Neural crest cell (in vitro differentiated cells): ENCODE measurements around the gene CDKL4. TPM values are rescaled to one million over a fixed set of nuclear protein-coding genes. Genes with fewer than 3 reads are reported as not detected.
"Not testable (repeated sequence)": the region's sequence is repeated elsewhere in the genome, so short reads cannot be mapped to it uniquely, and the experiment has no call there.

Experiments
- DNase-seq: peaks from one replicate; pipeline ENCODE4 v3.0.0; 2021; ENCODE audit warnings: low read depth, mixed read lengths, low spot score
- H3K27ac Mint-ChIP-seq: one replicate; pipeline ENCODE4 v1.8.0; 2021; ENCODE audit warnings: mild to moderate bottlenecking, mixed read lengths; ENCODE audit not compliant: unreplicated experiment
- H3K27me3 Mint-ChIP-seq: 2 replicates; pipeline ENCODE4 v1.8.0; 2021; ENCODE audit warnings: low read depth, mild to moderate bottlenecking, mixed read lengths
- H3K36me3 Mint-ChIP-seq: 2 replicates; pipeline ENCODE4 v1.8.0; 2021; ENCODE audit warnings: low read depth, mild to moderate bottlenecking, mixed read lengths
- H3K4me1 Mint-ChIP-seq: 2 replicates; pipeline ENCODE4 v1.8.0; 2021; ENCODE audit warnings: mixed read lengths
- H3K4me3 Mint-ChIP-seq: one replicate; pipeline ENCODE4 v1.8.0; 2021; ENCODE audit warnings: mild to moderate bottlenecking, mixed read lengths
- H3K9me3 Mint-ChIP-seq: 2 replicates; pipeline ENCODE4 v1.8.0; 2021; ENCODE audit warnings: mixed read lengths
- CTCF ChIP-seq: fragments of 200-600 bp; sonication (generic); conservative IDR thresholded peaks from 2 replicates; pipeline ENCODE4 v1.5.0; 2021; ENCODE audit warnings: antibody characterized with exemption, mild to moderate bottlenecking
- total RNA-seq: library from RNA; stranded (reverse); gene quantifications from 2 replicates; pipeline ENCODE4 v1.2.1, GENCODE V29; 2021

Gene CDKL4
- total RNA-seq, 1 donor from 2014 or later = 0.75 TPM

- Mint-ChIP-seq H3K27ac (no peak overlapping the region), H3K27me3 (no peaks in the 10 kb centered on the region), H3K9me3 (no peaks in the 10 kb centered on the region), H3K4me1 (peaks cover 5% of the 10 kb centered on the region), H3K36me3 (no peaks in the 10 kb centered on the region), H3K4me3 (no peak overlapping the region)
- TF ChIP-seq CTCF = no peak
- DNase-seq = no peak
These were observed 79.7 kb downstream of the CDKL4 start for GRCh38 chr2:39164089-39164488.

- no peak for TF ChIP-seq CTCF
- no peak for DNase-seq
- Mint-ChIP-seq H3K4me1 (peaks cover 5% of the 10 kb centered on the region), H3K27ac (no peak overlapping the region), H3K9me3 (no peaks in the 10 kb centered on the region), H3K27me3 (no peaks in the 10 kb centered on the region), H3K36me3 (no peaks in the 10 kb centered on the region), H3K4me3 (no peak overlapping the region)
These were observed 82.8 kb downstream of the CDKL4 start for GRCh38 chr2:39160982-39161381.

DNA sequence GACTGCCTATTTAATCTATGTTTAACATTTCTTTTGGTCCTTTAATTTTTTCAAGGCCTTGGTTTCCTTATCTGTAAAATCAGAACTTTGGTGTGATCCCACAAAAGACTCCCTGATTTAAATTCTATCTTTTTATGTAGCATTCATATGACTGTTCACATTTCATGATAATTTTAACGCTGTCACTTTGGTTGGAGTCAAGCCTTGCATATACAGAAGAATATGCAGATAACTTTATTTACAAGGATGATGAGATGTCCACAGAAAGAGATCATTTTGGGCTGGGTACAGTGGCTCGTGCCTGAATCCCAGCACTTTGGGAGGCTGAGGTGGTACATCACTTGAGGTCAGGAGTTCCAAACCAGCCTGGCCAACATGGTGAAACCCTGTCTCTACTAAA is 84.5 kb downstream of the CDKL4 start:
- H3K27me3 Mint-ChIP-seq = no peaks in the 10 kb centered on the region
- no peak overlapping the region for H3K27ac Mint-ChIP-seq
- TF ChIP-seq CTCF = no peak
- no peak for DNase-seq
- H3K9me3 Mint-ChIP-seq = no peaks in the 10 kb centered on the region
- H3K4me3 Mint-ChIP-seq = no peak overlapping the region
- H3K4me1 Mint-ChIP-seq = peaks cover 5% of the 10 kb centered on the region
- H3K36me3 Mint-ChIP-seq = no peaks in the 10 kb centered on the region

DNA sequence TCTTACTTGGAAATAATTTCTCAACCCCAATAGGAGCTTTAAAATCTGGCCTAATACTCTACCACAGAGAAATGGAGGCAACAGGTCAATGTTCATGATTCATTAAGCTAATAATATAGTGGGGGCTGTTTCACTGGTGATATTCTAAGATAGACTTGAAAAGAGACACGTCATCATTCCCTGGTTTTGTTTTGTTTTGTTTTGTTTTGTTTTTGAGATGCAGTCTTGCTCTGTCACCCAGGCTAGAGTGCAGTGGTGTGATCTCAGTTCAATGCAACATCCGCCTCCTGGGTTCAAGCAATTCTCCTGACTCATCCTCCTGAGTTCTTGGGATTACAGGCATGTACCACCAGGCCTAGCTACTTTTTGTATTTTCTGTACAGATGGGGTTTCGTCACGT is 85.4 kb downstream of the CDKL4 start:
- no peak for DNase-seq
- peaks cover 5% of the 10 kb centered on the region for H3K4me1 Mint-ChIP-seq
- H3K4me3 Mint-ChIP-seq = no peak overlapping the region
- H3K27me3 Mint-ChIP-seq = no peaks in the 10 kb centered on the region
- no peak for TF ChIP-seq CTCF
- no peaks in the 10 kb centered on the region for H3K9me3 Mint-ChIP-seq
- no peak overlapping the region for H3K27ac Mint-ChIP-seq
- H3K36me3 Mint-ChIP-seq = no peaks in the 10 kb centered on the region

DNA sequence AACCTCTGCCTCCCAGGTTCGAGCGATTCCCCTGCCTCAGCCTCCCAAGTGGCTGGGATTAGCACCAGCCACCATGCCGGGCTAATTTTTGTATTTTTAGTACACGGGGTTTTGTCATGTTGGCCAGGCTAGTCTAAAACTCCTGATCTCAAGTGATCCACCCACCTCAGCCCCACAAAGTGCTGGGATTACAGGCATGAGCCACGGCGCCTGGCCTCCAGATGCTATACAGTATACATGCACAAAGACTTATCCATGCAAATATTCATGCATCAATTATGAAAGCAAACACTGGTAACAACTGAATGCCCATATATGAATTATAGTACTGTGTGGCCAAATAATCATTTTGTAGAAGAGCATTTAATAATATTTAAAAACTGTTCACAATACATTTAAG is 86.9 kb downstream of the CDKL4 start:
- no peak overlapping the region for H3K4me3 Mint-ChIP-seq
- H3K4me1 Mint-ChIP-seq = peaks cover 5% of the 10 kb centered on the region
- TF ChIP-seq CTCF = no peak
- no peaks in the 10 kb centered on the region for H3K9me3 Mint-ChIP-seq
- no peaks in the 10 kb centered on the region for H3K36me3 Mint-ChIP-seq
- no peak overlapping the region for H3K27ac Mint-ChIP-seq
- DNase-seq = no peak
- no peaks in the 10 kb centered on the region for H3K27me3 Mint-ChIP-seq

GRCh38 chr2:39156107-39156506 is 87.7 kb downstream of the CDKL4 start:
- peaks cover 3% of the 10 kb centered on the region for H3K4me1 Mint-ChIP-seq
- TF ChIP-seq CTCF = no peak
- no peaks in the 10 kb centered on the region for H3K36me3 Mint-ChIP-seq
- no peaks in the 10 kb centered on the region for H3K27me3 Mint-ChIP-seq
- H3K9me3 Mint-ChIP-seq = no peaks in the 10 kb centered on the region
- no peak overlapping the region for H3K4me3 Mint-ChIP-seq
- no peak for DNase-seq
- H3K27ac Mint-ChIP-seq = no peak overlapping the region

DNA sequence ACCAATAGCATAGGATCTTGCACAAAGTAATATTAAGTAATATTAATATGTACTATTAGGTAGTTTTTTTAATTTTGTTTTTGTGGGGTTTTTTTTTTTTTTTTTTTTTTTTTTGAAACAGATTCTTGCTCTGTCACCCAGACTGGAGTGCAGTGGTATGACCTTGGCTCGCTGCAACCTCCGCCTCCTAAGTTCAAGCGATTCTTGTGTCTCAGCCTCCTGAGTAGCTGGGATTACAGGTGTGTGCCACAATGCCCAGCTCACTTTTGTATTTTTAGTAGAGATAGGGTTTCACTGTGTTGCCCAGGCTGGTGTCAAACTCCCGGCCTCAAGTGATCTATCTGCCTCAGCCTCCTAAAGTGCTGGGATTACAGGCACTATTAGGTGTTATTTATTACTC is 88.2 kb downstream of the CDKL4 start:
- not testable (repeated sequence) for H3K4me1 Mint-ChIP-seq, H3K27me3 Mint-ChIP-seq, H3K4me3 Mint-ChIP-seq, H3K36me3 Mint-ChIP-seq, H3K27ac Mint-ChIP-seq, H3K9me3 Mint-ChIP-seq, DNase-seq
